NCI-H510A (cell line): ENCODE measurements around the gene EVA1B.
A peak's percentile ranks its signal among the peaks of the same experiment; 100 is the strongest.

Experiments used
- DNase-seq: peaks from one replicate; lab custom pipeline; 2025; lab: John Stamatoyannopoulos, UW

EVA1B gene

GRCh38 chr1:36345353-36345752 lies 21.9 kb upstream of the EVA1B start:
- DNase-seq, result no peak

- DNase-seq, result no peak
Measured at GRCh38 chr1:36344395-36344680, 20.9 kb upstream of the EVA1B start.

GRCh38 chr1:36343651-36344394 lies 20.4 kb upstream of the EVA1B start:
- no peak for DNase-seq

GRCh38 chr1:36342426-36343185 lies 19.2 kb upstream of the EVA1B start:
- DNase-seq, result peak; percentile 20

GRCh38 chr1:36341626-36342320 lies 18.3 kb upstream of the EVA1B start:
- DNase-seq, result no peak

- no peak for DNase-seq
Measured at GRCh38 chr1:36339615-36340014, 16.2 kb upstream of the EVA1B start.

- DNase-seq, result peak; percentile 18
Measured at GRCh38 chr1:36339215-36339614, 15.8 kb upstream of the EVA1B start.

- no peak for DNase-seq
Measured at GRCh38 chr1:36337830-36338229, 14.4 kb upstream of the EVA1B start.

GRCh38 chr1:36330940-36331339 lies 7.5 kb upstream of the EVA1B start:
- DNase-seq, result no peak

GRCh38 chr1:36329817-36330216 lies 6.4 kb upstream of the EVA1B start:
- DNase-seq, result no peak

GRCh38 chr1:36328713-36329112 lies 5.3 kb upstream of the EVA1B start:
- peak; percentile 77 for DNase-seq

GRCh38 chr1:36328088-36328480 lies 4.6 kb upstream of the EVA1B start:
- DNase-seq, result no peak

- peak; percentile 31 for DNase-seq
Measured at GRCh38 chr1:36327421-36328087, 4.1 kb upstream of the EVA1B start.

GRCh38 chr1:36326499-36326898 lies 3.1 kb upstream of the EVA1B start:
- peak; percentile 45 for DNase-seq

- DNase-seq, result no peak
Measured at GRCh38 chr1:36324353-36324703, 883 bp upstream of the EVA1B start.

- no peak for DNase-seq
Measured at GRCh38 chr1:36322786-36323635, 434 bp downstream of the EVA1B start.

- DNase-seq, result no peak
Measured at GRCh38 chr1:36322041-36322785, 1.2 kb downstream of the EVA1B start.

GRCh38 chr1:36321119-36321951 lies 2.1 kb downstream of the EVA1B start:
- peak; percentile 19 for DNase-seq

GRCh38 chr1:36320767-36321118 lies 2.7 kb downstream of the EVA1B start:
- DNase-seq, result no peak

- DNase-seq, result no peak
Measured at GRCh38 chr1:36320291-36320761, 3.1 kb downstream of the EVA1B start.
